HFF-Myc (cell line): ENCODE results near the gene TMC1.
"Not testable (repeated sequence)": the region's sequence is repeated elsewhere in the genome, so short reads cannot be mapped to it uniquely, and the experiment has no call there.

ENCODE experiments used
- DNase-seq: peaks from one replicate; pipeline ENCODE4 v3.0.0-alpha.2; 2011; ENCODE audit warnings: low read depth; ENCODE audit errors: extremely low read depth
- H3K4me3 ChIP-seq: replicated peaks from 2 replicates; pipeline ENCODE4 v1.5.1; 2011; ENCODE audit warnings: low read depth, mild to moderate bottlenecking, control low read depth, low read length
- TF ChIP-seq, protein P1 (sequence below): IDR thresholded peaks from 2 replicates; pipeline ENCODE4 v1.5.1; 2012; ENCODE audit warnings: mild to moderate bottlenecking, low read depth, low read length, control low read depth; ENCODE audit errors: missing control alignments

The TMC1 gene

GRCh38 chr9:72480921-72481320, 40.5 kb upstream of the TMC1 start:
- TF ChIP-seq, protein P1, sequence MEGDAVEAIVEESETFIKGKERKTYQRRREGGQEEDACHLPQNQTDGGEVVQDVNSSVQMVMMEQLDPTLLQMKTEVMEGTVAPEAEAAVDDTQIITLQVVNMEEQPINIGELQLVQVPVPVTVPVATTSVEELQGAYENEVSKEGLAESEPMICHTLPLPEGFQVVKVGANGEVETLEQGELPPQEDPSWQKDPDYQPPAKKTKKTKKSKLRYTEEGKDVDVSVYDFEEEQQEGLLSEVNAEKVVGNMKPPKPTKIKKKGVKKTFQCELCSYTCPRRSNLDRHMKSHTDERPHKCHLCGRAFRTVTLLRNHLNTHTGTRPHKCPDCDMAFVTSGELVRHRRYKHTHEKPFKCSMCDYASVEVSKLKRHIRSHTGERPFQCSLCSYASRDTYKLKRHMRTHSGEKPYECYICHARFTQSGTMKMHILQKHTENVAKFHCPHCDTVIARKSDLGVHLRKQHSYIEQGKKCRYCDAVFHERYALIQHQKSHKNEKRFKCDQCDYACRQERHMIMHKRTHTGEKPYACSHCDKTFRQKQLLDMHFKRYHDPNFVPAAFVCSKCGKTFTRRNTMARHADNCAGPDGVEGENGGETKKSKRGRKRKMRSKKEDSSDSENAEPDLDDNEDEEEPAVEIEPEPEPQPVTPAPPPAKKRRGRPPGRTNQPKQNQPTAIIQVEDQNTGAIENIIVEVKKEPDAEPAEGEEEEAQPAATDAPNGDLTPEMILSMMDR = no peak
- no peak overlapping the region for H3K4me3 ChIP-seq
- peak; percentile 17 for DNase-seq

DNA sequence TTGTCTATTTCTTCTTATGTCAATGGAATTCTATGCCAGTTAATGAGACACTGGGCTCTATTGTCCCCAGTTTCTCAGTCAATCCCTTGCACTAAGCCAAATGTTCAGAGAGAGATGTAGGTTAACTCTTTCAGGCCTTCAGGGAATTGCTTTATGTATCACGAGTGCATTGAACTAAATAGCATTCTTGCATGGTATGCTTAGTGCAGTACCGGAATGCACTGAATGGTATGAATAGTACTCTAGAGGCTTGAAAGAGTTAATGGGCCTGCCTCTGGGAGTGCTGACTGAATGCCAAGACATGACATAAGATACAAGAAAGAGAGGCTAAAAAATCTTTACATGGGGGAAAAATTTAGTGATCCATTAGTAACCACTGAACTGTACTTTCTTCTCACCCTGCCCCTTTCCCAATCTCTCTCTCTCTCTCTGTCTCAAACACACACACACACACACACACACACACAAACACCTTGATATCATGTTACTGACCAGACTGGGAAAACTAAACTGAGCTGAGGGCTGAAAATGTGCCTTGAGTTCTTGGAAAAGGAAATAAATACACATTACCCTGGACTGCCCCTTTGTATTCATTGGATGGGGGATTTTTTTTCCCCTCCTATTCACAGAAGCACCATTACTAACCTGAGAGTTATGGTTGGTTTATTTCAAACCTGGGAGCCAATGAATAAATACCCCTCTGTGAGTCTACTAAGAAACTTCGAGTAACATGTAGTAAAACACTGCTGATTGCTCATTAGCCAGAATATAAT, 35.4 kb upstream of the TMC1 start:
- DNase-seq = no peak
- H3K4me3 ChIP-seq = no peak overlapping the region
- TF ChIP-seq, protein P1 = no peak

DNA sequence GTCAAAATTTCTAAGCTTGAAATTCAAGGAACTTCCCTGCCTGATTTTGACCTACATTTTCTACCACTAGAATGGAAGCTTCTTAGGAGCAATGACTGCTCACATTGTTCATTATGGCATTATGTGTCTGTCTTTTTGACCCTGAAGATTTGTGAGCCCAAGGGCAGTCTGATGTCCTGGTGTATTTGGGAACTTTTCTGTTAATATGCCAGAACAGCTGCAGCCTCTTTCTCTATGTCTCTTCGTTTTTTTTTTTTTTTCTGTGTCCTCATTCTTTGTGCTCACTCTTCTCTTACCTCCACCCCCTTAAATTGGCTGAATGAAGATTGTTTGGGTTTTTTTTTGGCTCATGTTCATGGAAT, 34.8 kb upstream of the TMC1 start:
- H3K4me3 ChIP-seq = no peak overlapping the region
- DNase-seq = no peak
- TF ChIP-seq, protein P1 = no peak

DNA sequence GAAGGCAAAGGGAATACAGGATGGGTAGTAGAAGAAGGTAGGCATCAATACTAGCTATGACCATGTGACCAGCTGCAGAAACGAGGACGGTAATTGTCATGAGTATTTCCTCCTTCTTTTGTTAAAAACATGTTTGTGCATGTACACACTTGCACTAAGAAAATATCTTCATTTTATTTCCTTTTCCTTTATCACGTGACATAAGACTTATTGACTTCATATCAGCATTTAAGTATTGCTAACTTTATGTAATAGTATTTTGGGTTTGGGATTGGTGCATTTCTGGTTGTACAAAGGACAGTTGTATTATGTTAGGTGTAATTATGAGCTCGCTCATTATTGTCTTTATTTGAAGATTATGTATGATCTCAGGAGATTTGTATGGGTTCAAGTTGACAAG, 33.7 kb upstream of the TMC1 start:
- not testable (repeated sequence) for DNase-seq, H3K4me3 ChIP-seq

DNA sequence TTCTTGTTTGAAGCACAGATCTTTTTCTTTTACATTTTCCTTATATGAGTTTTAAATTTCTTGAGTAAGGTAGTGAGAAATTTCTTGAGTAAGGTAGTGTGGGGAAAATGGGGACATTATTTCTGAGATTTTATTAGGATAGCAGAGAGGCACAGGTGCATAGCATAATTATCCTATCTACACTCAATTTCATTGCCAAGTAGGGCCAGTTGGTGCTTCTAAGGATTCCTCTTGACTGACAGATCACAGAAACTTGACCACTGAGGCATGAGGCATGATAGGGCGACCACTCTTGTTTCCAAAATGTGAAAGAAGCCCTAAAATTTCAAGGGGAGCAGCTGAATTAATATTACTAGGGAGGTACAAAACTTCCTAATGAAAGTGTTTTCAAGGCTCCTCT, 31.4 kb upstream of the TMC1 start:
- no peak for DNase-seq

DNA sequence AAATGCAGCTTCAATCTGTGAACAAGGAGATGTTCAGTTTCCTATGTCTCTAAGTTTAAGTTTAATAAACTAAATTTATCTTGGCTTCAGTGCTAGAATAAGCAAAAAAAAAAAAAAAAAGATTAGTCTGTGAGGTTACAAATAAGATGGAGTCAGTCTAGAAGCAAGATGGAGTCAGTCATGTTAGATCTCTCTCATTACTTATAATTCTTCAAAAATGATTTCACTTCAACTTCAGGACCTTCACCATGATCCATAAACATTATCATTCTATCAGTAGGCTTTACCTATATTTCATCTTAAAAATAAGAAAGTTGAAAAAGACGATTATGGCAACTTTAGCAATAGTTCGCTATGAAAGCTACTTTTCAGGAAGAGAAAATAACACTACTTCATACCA, 30.2 kb upstream of the TMC1 start:
- TF ChIP-seq, protein P1 = no peak
- DNase-seq = no peak
- H3K4me3 ChIP-seq = no peak overlapping the region

More for the DNA sequence above, 31.4 kb upstream of the TMC1 start:
- no peak overlapping the region for H3K4me3 ChIP-seq
- TF ChIP-seq, protein P1 = no peak

GRCh38 chr9:72494051-72494450, 27.4 kb upstream of the TMC1 start:
- H3K4me3 ChIP-seq = no peak overlapping the region
- TF ChIP-seq, protein P1 = no peak
- no peak for DNase-seq
